Measurements from ENCODE around the gene TTLL6.
"Not testable (repeated sequence)": the region's sequence is repeated elsewhere in the genome, so short reads cannot be mapped to it uniquely, and the experiment has no call there.

The TTLL6 gene

GRCh38 chr17:48722201-48722907 lies 94.7 kb downstream of the TTLL6 start, which contains the start of gene PRAC1:
Gene PRAC1, minus strand, starts transcription at chr17:48722518. Its CDS starts 126 bp downstream, at chr17:48722392.
- no peak for DNase-seq

DNA sequence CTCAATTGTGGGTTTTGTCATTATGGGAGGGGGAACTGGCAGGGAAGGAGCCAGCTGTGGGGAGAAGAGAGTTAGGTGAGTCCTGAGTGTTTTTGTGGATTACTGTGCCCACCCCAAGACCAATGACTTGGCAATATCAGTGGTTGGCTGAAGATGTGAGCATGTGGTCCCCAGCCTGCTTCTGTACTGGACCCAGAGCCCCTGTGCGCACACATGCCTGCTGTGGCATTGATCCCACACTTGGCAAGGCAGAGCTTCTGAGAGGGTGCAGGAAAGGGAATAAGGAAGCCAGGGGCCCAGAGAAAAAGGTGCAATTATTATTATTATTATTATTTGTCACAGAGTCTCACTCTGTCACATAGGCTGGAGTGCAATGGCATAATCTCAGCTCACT lies 96.0 kb downstream of the TTLL6 start:
- DNase-seq = no peak

DNA sequence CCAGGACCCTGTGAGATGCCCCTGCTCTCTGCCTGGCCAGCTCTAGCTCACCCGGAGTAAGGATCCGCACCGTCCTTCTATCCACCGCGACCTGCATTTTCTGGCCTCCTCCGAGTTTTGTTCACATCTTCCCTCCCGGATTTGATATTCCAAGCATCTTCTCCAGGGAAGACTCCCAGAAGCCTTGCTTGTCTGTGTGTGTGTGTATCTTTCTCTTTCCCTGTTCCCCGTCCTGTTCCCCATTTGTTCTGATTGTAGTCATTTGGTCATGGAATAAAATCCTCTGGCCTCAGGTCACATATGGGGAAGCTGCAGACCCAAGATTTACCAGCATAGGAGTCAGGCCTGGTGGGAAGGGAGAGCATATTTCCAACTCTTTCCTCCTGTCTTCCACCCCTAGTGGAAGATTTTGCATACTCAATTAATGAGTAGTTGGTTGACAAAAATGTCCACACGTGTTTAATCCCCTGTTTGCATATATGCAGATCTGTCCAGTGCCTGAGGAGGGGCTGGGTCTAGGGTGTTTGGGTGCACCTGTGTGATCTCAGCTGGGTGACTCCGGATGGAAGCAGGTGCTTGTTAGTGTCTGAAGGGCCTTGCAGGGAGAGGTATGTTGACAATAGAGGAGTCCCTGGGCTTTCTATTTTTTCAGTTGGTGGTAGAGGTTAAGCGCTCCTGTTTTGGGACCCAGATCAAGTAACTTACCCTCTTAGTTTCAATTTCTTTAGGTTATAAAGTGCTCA lies 96.6 kb downstream of the TTLL6 start:
- no peak for DNase-seq

DNA sequence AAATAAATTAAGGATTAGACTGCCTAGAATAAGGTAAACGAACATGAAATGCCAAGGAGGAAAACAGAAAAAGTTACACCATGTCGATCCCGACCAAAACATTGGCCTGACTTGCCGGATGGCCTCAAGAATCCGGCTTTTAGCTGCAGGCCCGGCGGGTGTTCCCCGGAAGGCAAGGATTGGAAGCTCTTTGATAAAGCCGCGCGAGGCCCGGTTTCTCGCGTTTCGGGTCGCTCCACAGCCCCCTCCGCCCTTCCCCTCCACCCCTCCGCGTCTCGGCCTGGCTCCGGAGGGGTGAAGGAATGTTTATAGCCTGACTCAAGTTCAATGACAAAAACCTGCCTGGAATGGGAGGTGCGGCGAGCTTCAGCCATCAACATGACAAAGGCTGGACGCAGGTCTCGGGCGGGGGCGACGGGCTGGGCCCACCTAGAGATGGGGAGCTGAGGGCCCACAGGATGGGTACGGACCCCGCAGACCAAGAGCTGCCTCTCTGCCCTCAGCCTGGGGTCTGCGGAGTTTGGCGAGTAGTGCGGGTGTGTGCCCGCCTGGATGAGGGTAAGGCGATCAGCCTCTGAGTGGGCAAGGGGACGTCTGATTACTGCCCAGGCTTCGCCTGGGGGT lies 97.3 kb downstream of the TTLL6 start:
- DNase-seq = no peak

DNA sequence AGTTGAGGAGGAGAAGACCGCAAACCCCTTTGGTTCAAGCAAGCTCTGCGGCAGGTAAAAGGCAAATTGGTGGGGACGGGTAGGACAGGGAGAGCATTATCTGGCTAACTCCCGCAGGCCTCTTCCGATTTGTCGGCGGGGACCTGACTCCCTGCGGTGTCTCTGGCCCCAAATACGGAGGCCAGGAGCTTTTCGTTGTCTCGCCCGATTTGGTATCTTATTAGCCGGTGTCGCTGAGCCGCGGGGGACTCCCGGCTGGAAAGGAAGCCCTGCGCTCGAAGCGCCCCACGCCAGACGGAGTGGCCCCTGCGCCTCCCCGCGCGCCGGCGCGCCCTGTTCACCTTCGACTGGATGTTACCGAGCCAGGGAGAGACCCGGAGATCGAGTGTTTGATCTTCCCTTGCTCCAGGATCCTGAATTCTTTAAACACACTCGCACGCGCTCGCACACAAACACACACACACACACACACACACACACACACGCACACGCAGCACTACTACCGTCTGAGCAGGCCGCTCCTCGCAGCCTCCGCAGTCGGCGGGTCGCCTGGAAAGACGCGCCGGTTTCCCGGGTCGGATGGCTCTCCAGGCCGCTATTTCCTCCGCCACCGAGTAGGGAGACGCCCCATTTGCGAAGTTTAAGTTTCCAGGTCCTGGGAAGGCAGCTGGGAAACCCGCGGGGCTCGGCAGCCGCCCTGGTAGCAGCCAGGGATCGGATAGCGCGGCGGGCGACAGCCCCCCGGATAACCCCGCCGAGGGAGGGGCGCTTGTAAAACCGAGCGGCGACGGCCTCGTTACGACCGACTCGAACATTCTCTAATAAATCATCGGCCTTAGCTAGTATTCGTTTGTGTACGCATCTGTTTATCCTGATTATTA lies 98.0 kb downstream of the TTLL6 start:
- no peak for DNase-seq

DNA sequence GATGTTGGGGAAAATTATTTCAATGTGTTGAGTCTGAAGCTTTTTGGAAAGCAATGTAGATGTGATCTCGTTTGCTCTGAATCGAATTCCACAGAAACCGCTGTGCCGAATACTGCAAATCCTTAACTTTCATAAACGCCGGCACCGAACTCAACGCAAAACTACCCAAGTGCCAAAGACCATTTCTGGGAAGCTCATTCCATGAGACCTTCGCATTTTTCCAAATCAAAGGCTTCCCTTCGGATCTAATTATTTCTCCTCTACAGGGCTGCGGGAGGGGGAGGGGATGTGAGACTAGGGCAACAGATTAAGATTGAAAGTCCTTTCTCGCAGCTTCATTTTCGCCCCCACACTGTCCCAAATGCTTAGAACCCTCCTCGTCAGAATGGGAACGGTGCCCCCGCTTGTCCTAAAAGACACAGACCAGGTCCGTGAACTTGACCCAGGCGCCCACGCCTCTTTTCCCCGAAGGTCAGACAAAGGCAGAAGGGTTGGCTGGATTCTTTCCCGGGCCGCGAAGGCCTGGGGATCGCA lies 98.7 kb downstream of the TTLL6 start:
- no peak for DNase-seq

GRCh38 chr17:48717367-48718226 lies 99.4 kb downstream of the TTLL6 start:
- no peak for DNase-seq

GRCh38 chr17:48716549-48716948 lies 100.5 kb downstream of the TTLL6 start:
- not testable (repeated sequence) for DNase-seq

DNA sequence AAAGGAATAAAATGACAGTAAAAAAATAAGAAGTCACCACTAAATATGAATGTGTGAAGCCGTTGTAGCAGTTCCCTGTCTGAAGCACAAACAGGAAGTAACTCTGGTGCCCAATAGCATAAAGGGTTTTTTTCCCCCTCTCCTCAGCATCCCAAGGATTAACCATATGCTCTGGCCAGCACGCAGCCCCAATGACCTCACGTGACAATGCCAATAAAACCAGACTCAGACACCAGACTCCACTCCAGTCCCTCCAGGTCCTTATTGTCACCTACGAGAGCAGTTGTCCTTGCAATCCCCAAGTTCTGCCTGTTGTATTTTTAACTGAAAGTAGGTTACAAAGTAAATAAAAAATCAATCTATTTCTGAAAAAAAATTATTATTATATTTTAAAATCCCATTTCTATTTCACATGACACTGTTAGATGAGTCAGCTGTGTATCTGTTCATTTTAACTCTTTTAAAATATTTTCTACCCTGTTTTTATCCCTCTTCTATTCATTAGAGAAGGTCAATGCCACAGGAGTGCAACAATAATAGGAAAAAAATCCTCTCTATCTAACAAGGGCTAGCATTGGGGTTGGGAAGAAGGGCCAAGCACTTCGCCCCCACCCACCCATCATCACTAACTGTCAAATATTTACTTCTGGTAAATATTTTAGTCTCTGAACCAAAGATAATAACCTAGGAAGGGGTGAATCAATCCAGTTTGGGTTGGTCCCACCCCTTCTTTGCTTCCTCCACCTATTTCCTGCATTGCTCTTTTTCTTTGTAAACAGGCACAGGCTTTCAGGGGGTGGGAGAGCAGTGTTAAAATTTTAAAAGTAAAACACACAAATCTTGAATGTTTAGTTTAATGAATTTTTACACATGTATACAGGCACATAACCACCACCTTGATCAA lies 101.3 kb downstream of the TTLL6 start:
- DNase-seq = no peak
